NCI-H1930 (cell line): ENCODE results near the gene TMOD4.
"Not testable (repeated sequence)": the region's sequence is repeated elsewhere in the genome, so short reads cannot be mapped to it uniquely, and the experiment has no call there.

Experiments used
- DNase-seq, 2 experiments: peaks; one replicate each; lab custom pipeline; 2025; lab: John Stamatoyannopoulos, UW

The TMOD4 gene

GRCh38 chr1:151175863-151176262, at the start of gene TMOD4:
Gene TMOD4, minus strand, starts transcription at chr1:151175981. Its CDS starts 1,106 bp downstream, at chr1:151174875.
- no peak for DNase-seq

- DNase-seq: no peak
Measured at GRCh38 chr1:151222130-151222529, 46.3 kb upstream of the TMOD4 start.

GRCh38 chr1:151221616-151222015, 45.8 kb upstream of the TMOD4 start:
- no peak for DNase-seq

GRCh38 chr1:151213560-151213959, 37.8 kb upstream of the TMOD4 start:
- DNase-seq: no peak

- no peak for DNase-seq
Measured at GRCh38 chr1:151211972-151212705, 36.4 kb upstream of the TMOD4 start.

GRCh38 chr1:151210830-151211229, 35.0 kb upstream of the TMOD4 start:
- no peak for DNase-seq

GRCh38 chr1:151205381-151205965, 29.7 kb upstream of the TMOD4 start:
- not testable (repeated sequence) for DNase-seq

- no peak for DNase-seq
Measured at GRCh38 chr1:151199873-151200581, 24.2 kb upstream of the TMOD4 start.

- DNase-seq: peak; percentile 97 to 99
Measured at GRCh38 chr1:151198254-151199127, 22.7 kb upstream of the TMOD4 start, which contains the start of gene PIP5K1A. Gene PIP5K1A, plus strand, starts transcription at chr1:151198552. Its CDS starts 445 bp downstream, at chr1:151198997.

GRCh38 chr1:151197863-151198253, 22.1 kb upstream of the TMOD4 start:
- DNase-seq: peak in 1 of 2 experiments; percentile 40

GRCh38 chr1:151196292-151196800, 20.6 kb upstream of the TMOD4 start:
- peak; percentile 47 to 65 for DNase-seq

GRCh38 chr1:151194894-151195594, 19.3 kb upstream of the TMOD4 start:
- not testable (repeated sequence) for DNase-seq

- DNase-seq: no peak
Measured at GRCh38 chr1:151193856-151194255, 18.1 kb upstream of the TMOD4 start.

- DNase-seq: no peak
Measured at GRCh38 chr1:151193304-151193703, 17.5 kb upstream of the TMOD4 start.

- no peak for DNase-seq
Measured at GRCh38 chr1:151192047-151192446, 16.3 kb upstream of the TMOD4 start.

- peak; percentile 84 to 87 for DNase-seq
Measured at GRCh38 chr1:151189637-151190445, 14.1 kb upstream of the TMOD4 start, which contains the start of gene VPS72. Gene VPS72, minus strand, starts transcription at chr1:151190197. Its CDS starts 76 bp downstream, at chr1:151190121.

- DNase-seq: not testable (repeated sequence)
Measured at GRCh38 chr1:151188667-151189066, 12.9 kb upstream of the TMOD4 start.

GRCh38 chr1:151187205-151187604, 11.4 kb upstream of the TMOD4 start:
- no peak for DNase-seq

- no peak for DNase-seq
Measured at GRCh38 chr1:151184211-151184610, 8.4 kb upstream of the TMOD4 start.

GRCh38 chr1:151176514-151177045, 799 bp upstream of the TMOD4 start:
- DNase-seq: no peak
